ENCODE measurements around the gene DBR1.

- TF ChIP-seq CTCF (IDR thresholded peaks at IDR 0.05 in 8 of 11, conservative IDR thresholded peaks at IDR 0.05 in 3 of 11), result no peak
- TF ChIP-seq POLR2A (IDR thresholded peaks at IDR 0.05), result no peak
- no peak for TF ChIP-seq POLR2AphosphoS5 (IDR thresholded peaks at IDR 0.05)
These were observed 38.9 kb downstream of the DBR1 start for GRCh38 chr3:138135833-138136194.

Data from spleen (tissue), 7 donors.